GF-D8 (cell line): ENCODE results near the gene SBK2.
"Not testable (repeated sequence)": the region's sequence is repeated elsewhere in the genome, so short reads cannot be mapped to it uniquely, and the experiment has no call there.

ENCODE experiments used
- DNase-seq: peaks from one replicate; lab custom pipeline; 2025; lab: John Stamatoyannopoulos, UW

Gene SBK2

DNA sequence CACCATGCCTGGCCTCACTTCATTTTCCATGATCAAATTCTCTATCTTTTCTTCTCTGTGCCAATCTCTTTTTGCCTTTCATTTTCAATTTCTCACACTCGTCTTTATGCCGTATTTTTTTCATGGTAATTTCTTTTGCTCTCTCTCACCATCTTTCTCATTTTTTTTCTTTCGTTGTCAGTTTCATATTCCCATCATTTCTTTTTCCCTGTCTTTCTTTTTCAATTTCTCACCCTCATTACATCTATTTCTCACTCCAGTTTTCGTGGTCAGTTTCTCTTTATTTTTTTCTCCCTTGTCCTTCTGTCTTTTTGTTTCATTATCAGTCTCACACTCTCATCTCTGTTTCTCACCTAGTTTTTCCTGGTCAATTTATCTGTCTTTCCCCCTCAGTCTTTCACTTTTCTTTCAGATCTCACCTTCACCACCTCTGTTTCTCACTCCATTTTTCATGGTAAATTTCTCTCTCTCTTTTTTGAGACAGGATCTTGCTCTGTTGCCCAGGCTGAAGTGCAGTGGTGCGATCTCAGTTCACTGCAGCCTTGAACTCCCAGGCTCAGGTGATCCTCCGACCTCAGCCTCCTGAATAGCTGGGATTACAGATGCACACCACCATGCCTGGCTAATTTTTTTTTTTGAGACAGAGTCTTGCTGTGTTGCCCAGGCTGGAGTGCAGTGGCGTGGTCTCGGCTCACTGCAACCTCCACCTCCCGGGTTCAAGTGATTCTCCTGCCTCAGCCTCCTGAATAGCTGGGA, 34.6 kb downstream of the SBK2 start:
- no peak for DNase-seq

DNA sequence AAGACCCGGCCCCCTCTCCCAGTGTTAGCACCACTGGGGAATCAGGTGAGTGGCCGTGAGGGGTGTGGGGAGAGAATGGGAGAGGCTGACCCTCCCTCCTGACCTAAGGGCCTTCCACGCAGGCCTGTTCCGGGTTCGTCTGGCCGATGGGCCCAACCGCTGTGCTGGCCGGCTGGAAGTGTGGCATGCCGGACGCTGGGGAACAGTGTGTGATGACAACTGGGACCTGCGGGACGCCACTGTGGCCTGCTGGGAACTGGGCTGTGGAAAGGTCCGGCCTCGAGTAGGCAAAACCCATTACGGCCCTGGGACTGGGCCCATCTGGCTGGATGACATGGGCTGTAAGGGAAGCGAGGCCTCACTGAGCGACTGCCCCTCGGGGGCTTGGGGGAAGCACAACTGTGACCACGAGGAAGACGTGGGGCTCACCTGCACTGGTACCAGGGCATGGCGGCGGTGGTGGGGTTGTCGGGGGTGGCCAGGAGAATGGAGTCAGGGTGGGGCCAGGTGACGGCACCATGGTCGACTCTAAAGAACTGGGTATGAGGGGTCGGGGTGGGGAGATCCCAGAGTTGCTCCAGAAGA, 36.5 kb downstream of the SBK2 start:
- DNase-seq: no peak

DNA sequence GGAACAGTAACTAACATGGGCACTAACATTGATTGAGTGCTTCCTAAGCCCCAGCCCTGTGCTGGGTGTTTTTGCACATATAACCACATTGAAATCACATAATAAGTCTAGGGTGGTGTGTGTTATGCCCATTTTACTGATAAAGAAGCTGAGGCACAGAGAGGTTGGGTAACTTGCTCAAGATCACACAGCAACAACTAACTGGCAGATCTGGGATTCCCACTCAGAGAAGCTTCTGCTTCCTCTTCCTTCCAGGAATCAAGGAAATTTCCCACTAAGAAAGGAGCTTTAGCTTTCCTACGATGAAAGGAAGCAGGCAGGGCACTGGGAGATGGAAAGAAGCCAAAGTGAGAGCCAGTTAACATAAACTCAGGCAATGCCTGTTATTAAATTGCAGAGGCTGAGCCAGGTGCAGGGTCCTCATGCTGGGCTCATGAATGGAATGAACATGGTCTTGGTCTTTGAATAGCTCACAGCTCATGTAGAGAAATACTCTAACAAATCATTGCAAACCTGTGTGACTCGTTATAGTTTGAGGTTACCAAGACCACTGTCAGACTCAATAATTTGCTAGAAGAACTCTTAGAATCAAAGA, 38.6 kb downstream of the SBK2 start:
- DNase-seq: no peak

DNA sequence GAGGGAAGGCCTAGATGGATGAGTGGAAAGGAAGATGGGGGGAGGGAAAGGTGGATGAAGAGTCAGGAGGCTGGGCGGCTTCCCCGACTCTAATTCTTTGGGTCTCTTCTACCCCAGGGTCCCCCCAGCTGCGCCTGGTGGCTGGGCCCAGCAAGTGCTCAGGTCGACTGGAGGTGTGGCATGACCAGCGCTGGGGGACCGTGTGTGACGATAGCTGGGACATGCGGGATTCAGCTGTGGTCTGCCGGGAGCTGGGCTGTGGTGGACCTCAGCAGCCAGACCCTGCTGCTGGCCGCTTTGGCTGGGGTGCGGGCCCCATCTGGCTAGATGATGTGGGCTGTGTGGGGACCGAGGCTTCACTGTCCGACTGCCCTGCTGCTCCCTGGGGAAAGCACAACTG, 39.2 kb downstream of the SBK2 start:
- no peak for DNase-seq

DNA sequence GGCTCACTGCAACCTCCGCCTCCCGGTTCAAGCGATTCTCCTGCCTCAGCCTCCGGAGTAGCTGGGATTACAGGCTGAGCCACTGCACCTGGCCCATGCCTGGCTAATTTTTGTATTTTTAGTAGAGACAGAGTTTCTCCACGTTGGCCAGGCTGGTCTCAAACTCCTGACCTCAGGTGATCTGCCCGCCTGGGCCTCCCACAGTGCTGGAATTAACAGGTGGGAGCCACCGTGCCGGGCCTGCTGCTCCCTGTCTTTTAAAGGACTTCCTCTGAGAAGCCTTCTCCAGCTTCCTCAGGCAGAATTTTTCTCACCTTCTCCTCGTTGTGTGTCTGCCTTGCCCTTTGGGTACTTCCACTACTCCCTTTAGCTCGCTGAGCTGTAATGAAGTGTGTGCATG, 40.1 kb downstream of the SBK2 start:
- DNase-seq: not testable (repeated sequence)

DNA sequence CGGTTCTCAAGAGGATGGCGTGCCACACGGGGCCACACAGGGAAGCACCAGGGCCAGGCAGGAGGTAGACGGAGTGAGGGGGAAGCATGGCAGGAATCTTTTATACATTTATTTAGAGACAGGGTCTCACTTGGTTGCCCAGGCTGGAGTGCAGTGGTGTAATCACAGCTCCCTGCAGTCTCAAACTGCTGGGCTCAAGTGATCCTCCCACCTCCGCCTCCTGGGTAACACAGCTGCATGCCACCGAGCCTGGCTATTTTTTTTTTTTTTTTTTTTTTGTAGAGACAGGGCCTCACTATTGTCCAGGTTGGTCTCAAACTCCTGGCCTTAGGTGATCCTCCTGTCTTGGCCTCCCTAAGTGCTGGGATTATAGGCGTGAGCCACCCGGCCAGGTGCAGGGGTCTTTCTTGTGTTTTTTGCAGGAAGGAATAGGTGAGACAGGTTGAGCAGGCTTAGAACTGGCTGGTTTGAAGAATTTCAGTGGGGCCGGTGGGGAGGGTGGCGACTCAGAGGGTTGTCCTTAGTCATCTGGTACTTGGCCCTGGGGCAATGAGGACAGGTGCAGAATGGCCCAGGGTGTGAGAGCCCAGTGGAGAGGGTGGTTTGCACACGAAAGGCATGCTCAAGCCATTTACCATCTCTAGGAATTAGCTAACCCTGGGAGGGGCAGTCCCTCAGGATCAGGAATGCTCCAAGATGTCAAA, 41.1 kb downstream of the SBK2 start:
- DNase-seq: no peak

DNA sequence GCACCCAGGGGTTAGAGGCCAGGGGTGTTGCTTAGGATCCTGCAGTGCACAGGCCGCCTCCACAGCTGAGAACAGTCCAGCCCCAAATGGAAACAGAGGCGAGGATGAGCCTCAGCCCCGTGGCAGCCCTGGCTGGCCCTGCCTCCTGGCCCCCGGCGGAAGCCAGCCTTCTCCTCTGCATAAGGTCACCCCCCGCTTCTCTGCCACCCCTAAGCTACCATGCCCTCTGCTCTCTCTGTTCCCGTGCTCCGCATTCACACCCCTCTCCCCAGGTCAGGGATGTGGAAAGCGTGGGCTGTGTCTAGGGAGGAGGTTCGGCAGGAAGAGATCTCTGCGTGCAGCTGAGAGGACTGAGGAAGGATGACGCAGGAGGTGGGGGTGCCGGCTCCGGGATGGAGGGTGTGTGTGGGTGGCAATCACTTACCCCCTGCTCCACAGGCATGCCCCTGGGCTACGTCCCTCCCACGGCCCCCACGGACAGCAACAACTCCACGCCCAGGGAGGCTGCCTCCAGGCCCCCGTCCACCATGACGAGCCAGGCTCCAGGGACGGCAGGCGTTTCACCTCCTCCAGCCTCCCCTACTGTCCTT, 42.7 kb downstream of the SBK2 start:
- DNase-seq: no peak

DNA sequence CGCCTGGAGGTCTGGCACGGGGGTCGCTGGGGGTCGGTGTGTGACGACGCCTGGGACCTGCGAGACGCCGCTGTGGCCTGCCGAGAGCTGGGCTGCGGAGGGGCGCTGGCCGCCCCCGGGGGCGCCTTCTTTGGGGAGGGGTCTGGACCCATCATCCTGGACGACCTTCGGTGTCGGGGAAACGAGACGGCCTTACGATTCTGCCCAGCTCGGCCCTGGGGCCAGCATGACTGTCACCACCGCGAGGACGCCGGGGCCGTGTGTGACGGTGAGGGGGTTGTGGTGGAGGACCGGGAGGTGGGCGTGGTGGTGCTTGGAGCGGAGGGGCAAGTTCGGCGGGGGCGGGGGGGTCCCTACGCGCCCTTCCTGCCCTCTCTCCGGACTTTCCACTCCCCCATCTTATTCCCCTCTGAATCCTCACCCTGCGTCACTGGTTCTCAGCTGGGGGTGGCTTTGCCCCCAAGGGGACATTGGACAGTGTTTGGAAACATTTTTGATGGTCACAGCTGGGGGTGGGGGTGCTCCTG, 43.2 kb downstream of the SBK2 start:
- no peak for DNase-seq

DNA sequence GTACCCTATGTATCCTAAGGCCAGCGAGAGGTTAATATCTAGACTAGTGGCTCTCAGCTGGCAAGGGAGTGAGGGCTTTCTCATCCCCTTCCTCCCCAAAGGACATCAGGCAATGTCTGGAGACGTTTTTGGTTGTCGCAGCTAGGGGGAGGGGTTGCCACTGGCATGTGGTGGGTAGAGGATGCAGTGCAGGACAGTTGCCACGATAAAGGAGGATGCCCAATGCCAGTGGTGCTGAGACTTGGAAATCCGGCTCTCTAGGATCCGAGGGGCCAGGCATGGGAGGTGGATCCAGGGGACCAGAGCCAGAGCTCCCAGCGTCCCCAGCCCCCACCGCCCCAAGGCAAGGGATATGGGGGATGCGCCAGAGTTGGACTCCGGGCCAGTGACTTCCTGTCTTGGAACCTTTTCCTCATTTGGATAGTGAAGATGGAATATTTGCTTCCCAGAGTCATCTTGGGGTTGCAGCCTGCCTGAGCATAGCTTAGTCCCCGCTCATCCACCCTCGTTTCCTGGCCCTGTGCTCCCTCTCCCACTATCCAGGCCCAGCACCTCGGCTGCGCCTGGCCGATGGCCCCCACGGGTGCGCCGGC, 43.8 kb downstream of the SBK2 start:
- DNase-seq: no peak

DNA sequence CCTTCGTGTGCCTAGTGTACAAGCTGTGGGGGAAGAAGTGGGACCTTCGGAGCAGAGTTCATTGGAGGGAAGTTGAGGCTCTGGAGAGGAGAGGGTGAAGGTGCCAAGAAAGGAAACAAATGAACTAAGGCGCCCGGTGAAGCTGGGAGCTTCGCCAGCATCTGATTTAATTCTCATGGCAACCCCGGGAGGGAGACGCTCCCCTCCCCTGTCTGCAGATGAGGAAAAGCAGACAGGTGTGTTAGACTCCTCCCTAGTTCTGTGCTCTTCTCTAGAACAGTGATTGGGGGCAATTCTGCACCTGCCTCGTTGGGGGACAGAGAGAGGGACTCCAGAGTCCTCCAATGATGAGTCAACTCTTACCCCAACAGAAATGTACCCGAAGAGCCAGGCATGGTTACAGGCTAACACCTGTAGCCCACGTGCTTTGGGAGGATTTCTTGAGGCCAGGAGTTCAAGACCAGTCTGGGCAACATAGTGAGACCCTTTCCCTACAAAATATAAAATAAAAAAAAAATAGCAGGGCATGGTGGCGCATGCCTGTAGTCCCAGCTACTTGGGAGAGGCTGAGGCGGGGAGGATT, 44.5 kb downstream of the SBK2 start:
- DNase-seq: no peak

DNA sequence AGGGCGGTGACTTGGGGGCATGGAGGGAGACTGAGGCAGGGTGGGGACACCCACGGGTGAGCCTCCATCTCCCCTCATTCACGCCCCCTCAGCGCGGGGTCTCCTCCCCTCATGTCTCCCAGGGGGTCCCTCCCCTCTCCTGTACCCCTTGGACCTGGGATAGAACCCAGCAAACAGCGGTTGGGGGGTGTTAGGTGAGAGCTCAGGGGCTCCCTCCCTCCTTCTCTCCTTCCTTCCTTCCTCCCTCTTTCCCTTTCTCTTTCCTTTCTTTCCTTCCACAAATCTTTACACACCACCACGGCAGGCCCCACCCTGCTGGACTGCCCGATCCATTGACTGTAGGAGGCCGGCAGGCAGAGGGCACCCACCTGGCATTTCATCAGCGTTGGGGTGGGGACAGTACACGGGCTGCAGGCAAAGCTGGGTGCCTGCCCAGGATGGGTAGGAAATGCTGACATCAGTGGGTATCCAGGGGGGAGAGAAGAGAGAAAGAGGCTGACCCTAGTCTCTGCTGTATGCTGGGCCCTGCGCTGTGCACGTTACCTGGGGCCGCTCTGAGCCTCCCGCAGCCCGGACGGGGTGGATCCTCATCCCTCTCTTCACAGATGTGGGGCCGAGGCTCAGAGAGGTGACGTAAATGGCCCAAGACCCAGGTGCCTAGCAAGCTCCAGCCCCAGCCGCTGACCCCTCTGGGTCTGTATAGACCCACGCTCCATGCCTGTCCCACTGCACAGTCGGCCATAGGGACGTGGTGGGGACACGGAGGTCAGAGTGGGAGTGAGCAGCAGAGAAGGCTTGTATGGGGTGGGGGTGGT, 45.2 kb downstream of the SBK2 start:
- no peak for DNase-seq

DNA sequence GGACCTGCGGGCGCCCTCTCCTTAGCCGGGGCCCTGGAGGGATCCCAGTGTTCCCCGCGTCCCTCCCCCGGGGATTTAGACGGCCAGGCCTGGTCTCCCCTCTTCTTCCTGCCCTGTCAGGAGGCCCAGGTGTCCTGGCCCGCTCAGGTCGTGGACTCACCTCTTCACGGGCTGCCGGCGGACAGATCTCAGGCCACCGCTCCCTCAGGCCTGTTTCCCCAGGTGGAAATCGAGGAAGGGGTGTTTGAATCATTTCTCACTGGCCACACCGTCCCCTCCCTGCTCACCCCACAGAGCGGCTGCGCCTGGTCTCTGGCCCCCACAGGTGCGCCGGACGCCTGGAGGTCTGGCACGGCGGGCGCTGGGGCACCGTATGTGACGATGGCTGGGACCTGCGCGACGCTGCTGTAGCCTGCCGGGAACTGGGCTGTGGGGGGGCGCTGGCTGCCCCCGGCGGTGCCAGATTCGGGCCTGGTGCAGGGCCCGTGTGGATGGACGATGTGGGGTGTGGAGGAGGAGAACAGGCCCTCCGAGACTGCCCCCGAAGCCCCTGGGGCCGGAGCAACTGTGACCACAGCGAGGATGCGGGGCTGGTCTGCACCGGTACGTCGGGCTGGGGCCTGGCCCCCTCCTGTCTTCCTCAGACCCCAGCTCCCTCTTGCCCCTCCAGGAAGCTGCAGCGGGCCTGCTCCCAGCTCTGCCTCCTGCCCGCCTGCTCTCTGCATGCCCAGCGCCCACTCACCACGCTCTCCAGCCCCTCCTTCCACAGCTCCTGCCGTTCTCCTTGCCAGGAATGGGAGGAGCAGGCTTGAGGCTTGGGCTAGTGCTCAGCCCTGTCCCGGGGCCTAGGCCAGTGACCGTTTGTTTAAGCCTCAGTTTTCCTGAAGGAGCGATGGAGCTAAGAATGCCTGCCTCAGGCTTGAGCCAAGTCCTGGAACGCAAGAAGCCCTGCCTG, 46.2 kb downstream of the SBK2 start:
- no peak for DNase-seq

DNA sequence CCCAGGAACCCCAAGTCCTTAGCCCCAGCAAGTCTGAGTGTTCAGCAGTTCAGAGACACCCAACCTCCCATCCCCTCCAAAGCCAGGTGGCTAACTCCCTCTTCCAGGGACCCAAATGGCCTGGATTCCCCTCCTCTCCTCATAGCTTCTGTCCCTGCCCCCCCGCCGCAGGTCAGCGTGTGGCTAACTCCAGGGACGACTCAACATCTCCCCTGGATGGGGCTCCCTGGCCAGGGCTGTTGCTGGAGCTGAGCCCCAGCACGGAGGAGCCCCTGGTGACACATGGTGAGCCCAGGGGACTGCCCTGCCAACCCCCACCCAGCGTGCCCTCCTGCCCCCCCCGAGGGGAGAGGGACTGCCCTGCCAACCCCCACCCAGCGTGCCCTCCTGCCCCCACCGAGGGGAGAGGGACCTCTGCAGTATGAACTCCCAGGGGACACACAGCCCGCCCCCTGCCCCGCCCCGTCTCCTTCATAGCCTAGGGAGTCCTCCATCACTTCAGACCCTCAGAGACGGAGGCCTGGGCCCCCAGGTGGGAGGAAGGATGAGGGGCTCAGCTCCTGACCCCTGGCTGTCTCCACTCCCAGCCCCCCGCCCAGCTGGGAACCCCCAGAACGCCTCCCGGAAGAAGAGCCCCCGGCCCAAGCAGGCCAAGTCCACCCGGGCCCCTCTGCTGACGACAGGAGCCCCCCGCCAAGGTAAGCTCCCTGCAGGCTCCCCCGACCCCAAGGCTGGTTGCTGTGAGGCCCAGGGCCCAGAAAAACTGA, 47.0 kb downstream of the SBK2 start:
- no peak for DNase-seq

DNA sequence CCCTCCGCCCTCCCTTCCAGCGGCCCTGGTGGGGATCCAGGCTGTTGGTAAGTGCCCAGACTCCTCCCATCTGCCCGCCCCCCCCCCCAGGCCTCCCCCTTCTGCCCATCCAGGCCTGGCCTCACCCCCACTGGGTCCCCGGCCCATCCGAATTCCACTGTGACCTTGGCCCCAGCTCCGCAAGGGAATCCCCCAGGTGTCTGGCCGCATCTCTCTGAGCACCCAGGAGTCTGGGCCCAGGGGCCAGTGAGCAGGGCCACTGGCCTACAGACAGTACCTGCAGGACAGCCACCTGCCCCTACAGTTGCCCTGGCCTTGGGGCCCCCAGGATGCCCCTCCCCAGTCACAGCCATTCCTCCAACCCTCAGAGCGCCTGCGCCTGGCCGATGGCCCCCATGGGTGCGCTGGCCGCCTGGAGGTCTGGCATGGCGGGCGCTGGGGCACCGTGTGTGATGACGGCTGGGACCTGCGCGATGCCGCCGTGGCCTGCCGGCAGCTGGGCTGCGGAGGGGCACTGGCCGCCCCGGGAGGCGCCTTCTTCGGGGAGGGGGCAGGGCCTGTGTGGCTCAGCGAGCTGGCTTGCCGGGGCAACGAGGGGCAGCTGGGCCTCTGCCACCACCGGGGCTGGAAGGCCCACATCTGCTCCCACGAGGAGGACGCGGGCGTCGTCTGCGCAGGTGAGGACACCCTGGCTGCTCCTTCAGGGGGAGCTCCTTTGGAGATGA, 47.8 kb downstream of the SBK2 start:
- no peak for DNase-seq

DNA sequence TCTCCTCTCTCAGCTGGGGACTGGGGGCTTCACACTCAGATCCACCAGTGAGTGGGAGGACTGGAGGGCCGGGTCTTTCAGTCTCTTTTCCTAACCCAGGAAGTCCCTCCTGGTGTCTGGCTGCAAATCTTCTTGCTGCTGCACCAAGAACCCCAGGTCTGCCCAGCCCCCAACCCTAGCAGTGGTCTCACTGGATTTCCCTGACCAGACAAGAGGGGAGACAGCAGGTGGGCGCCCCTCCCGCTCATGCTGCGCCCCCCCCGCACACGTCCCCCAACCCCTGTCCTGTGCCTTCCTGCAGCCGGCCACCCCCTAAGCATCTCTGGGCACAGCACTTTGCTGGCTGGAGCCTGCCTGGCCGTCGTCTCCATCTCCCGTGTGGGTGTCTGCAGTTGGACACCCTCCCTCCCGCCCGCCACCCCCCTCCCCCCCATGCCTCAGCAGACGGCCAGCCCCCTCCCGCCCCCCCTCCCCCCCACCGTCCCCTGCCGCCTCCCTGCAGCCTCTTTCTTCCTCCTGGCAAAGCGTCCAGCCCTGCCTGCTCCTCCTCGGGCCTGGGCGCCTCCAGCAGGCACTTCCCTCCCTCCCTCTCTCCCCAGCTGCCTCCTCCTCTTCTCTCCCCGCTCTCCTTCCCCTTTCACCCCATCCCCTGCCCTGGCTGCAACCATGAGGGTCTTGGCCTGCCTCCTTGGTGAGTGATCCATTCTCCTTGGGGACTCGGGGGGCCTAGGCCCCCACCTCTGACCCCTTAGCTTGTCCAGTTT, 48.8 kb downstream of the SBK2 start, which contains the start of gene SSC5D:
TSS of gene SSC5D (plus strand) at position 513 of the 764 bp plus-strand sequence. CDS start at position 667, 154 bp downstream.
- DNase-seq: no peak

DNA sequence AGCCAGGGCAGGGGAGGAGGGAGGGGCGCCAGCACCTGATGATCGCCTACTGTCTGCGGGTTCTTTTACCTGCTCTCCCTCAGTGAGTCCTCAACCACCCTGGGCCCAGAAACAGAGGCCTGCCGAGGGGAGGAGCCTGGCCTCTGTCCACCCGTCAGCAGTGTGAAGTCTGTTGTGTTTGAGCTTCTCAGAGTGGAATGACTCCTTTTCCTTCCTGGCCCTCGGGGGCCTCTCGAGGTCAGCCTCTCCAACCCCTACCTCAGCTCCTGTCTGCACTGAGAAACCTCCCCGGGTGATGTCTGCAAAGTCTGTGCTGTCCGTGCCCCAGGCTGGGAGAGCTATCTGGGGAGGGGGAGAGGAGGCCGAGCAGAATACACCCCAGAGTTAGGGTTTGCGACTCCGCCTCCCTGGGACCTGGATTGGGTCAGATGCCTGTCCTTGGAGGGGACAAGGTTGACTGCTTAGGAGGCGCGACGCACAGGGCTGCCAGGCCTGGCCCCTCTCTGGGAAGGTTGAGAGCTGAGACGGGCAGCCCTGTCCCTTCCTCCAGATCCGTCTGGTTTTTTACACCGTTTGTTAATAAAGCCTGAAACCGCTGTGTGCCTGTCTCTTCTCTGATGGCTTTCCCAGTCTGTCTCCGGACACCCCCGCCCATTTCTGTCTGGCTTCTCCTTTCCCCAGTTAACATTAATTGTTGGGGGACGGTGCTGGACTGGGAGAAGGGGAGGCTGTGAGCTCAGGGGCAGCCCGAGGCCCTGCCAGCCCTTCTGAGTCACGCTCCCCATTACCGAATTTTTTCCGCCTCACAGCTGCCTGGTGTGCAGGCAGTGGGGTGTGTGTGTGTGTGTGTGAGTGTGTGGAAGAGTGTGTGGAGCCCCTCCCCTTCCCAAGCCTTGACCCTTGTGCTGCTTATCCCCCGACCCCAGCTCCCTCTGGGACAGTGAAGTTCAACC, 49.7 kb downstream of the SBK2 start:
- no peak for DNase-seq
